ENCODE results near the gene DNAAF5.
A peak's percentile ranks its signal among the peaks of the same experiment; 100 is the strongest.

Gene DNAAF5

GRCh38 chr7:826230-826917 lies 99.9 kb downstream of the DNAAF5 start:
- FAIRE-seq, result no peak
- TF ChIP-seq POLR2A (IDR thresholded peaks at IDR 0.05; ENCODE audit: low read depth, low read length), result no peak
- TF ChIP-seq POLR2AphosphoS5 (IDR thresholded peaks at IDR 0.05; ENCODE audit: low read depth, low read length), result peak; percentile 37; the same call in 1 of the 2 replicates
- DNase-seq (ENCODE audit: insufficient read length, low spot score), result no peak

DNA sequence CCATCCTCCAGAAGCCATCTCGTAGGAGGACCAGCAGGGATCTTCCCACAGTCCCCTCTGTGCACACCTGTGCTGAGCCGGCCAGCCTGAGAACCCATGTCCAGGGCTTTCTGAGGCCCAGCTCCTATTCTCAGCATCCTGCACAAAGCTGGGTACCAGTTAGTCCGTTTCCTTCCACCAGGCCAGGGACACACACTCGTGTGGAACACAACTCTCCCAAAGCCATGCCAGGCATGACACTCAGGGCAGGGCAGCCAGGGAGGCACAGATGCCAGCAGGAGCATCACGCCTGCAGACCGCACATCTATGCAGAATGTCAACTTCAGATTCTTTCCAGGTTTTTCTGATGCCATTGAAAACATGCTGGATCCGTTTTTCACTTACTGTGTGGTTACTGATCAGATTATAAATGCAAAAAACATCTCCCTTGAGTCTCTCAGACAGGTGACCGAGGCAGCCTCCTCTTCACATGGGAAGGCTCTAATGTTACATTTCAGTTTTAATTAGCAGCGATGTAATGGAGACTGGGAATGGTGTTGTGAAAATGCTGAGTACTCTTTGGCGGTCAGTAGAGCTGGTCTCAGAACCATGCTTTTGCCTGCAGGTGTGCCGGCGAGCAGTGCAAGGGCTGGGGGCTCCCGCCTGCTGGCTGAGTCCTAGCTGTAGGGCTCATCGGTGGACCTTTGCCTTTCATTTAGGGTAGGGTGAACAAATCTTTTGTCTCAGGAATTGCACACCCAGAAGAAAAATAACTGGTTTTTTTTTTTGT lies 102.5 kb downstream of the DNAAF5 start:
- no peak for FAIRE-seq
- TF ChIP-seq SPI1 (IDR thresholded peaks at IDR 0.05; ENCODE audit: low read depth, low read length) (no peak), TAF1 (IDR thresholded peaks at IDR 0.05; ENCODE audit: low read depth, low read length) (no peak), PAX5 (IDR thresholded peaks at IDR 0.05; ENCODE audit: insufficient read depth, low read length, severe bottlenecking) (no peak), POU2F2 (IDR thresholded peaks at IDR 0.05; ENCODE audit: low read depth, low read length) (no peak), POLR2A (IDR thresholded peaks at IDR 0.05; ENCODE audit: low read depth, low read length) (no peak), POLR2AphosphoS5 (IDR thresholded peaks at IDR 0.05; ENCODE audit: low read depth, low read length) (no peak)
- no peak for DNase-seq (ENCODE audit: insufficient read length, low spot score)

DNA sequence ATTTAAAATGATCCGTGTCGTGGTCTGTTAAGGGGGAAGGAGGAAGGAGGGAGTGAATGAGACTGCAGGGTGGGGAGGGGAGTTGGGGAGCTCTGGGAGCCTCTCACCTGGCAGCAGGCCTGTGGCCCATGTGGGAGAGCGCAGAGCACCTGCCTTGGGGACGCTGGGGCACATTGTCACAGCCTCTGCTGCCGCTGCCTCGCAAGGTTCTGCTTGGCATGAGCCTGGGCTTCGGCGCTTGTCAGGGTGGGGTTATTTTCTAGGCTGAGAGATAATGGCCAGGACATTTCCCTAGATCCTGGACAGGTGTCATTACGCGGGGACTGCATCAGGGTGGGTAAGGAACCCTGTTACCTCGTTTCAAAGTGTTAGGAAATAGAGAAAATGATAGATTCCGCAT lies 103.6 kb downstream of the DNAAF5 start:
- no peak for FAIRE-seq
- no peak for DNase-seq (ENCODE audit: insufficient read length, low spot score)
- TF ChIP-seq SPI1 (IDR thresholded peaks at IDR 0.05; ENCODE audit: low read depth, low read length) (no peak), POLR2AphosphoS5 (IDR thresholded peaks at IDR 0.05; ENCODE audit: low read depth, low read length) (no peak)

GRCh38 chr7:831596-832166 lies 105.2 kb downstream of the DNAAF5 start:
- DNase-seq (ENCODE audit: insufficient read length, low spot score) (peak; percentile 57), FAIRE-seq (peak; percentile 65)
- TF ChIP-seq POU2F2 (IDR thresholded peaks at IDR 0.05; ENCODE audit: low read depth, low read length) (no peak), POLR2A (IDR thresholded peaks at IDR 0.05; ENCODE audit: low read depth, low read length) (no peak; the same call in 1 of the 2 replicates), PAX5 (IDR thresholded peaks at IDR 0.05; ENCODE audit: insufficient read depth, low read length, severe bottlenecking) (no peak), POLR2AphosphoS5 (IDR thresholded peaks at IDR 0.05; ENCODE audit: low read depth, low read length) (no peak), TAF1 (IDR thresholded peaks at IDR 0.05; ENCODE audit: low read depth, low read length) (no peak), SPI1 (IDR thresholded peaks at IDR 0.05; ENCODE audit: low read depth, low read length) (no peak)

DNA sequence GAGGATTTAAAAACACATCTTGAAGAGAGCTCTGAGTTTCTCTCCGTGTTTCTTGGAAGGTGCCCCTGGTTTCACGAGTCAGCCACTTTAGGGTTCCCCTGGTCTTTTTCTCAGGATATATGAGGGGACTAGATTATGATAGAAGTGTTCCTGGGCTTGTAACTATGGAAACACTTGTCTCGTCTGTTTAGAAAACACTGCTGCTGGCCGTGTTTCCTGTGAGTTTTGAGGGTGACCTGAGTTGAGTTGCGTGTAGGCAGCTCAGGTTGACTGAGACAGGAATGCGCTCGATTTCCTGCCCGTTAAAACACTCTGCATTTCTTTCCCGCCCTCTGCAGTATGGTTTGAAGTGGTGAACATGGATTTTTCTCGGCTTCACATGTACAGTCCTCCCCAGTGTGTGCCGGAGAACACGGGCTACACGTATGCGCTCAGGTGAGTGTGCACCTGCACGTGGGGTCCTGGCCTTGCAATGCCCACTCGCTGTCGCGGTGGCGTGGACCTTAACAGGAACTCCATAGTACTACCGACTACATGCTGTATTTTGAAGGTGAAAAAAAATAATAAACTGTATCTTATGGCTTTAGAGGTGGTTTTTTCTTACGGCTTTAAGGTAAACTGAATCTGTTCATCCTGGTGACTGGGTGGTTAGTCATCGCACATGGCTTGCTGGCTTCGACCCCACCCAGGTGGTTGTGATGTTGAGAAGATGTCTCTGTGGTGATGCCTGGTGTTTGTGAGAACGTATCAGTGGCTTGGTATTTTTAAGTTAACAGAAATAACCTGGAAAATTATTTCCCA lies 105.9 kb downstream of the DNAAF5 start, which contains the start of gene SUN1:
Gene SUN1 (plus strand): TSS at position 310 of the 801 bp plus-strand sequence. CDS start 49 bp downstream, at position 359.
- FAIRE-seq (peak; percentile 77), DNase-seq (ENCODE audit: insufficient read length, low spot score) (peak; percentile 49)
- TF ChIP-seq TAF1 (IDR thresholded peaks at IDR 0.05; ENCODE audit: low read depth, low read length) (no peak), POU2F2 (IDR thresholded peaks at IDR 0.05; ENCODE audit: low read depth, low read length) (no peak), SPI1 (IDR thresholded peaks at IDR 0.05; ENCODE audit: low read depth, low read length) (no peak), PAX5 (IDR thresholded peaks at IDR 0.05; ENCODE audit: insufficient read depth, low read length, severe bottlenecking) (no peak), POLR2AphosphoS5 (IDR thresholded peaks at IDR 0.05; ENCODE audit: low read depth, low read length) (no peak), POLR2A (IDR thresholded peaks at IDR 0.05; ENCODE audit: low read depth, low read length) (no peak)

DNA sequence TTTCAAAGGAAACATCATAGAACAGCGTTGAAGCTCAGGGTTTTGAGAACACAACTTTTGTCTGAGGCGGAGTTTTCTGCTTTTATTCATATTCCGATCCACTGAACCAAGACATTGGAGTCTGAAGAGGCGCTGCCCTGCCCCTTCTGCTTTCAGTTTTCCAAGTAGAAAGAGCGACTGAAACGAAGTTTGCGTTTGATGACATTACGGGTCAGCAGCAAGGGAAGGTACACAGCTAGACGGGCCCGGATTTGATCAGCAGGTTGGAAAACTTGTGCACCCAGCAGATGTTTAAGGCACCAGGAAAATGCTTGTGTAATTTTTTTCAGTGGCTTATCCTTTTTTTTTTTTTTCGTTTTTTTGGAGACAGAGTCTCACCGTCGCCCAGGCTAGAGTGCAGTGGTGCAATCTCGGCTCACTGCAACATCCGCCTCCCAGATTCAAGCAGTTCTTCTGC lies 106.5 kb downstream of the DNAAF5 start:
- FAIRE-seq, result no peak
- TF ChIP-seq POLR2AphosphoS5 (IDR thresholded peaks at IDR 0.05; ENCODE audit: low read depth, low read length), result no peak
- no peak for TF ChIP-seq POU2F2 (IDR thresholded peaks at IDR 0.05; ENCODE audit: low read depth, low read length)
- TF ChIP-seq SPI1 (IDR thresholded peaks at IDR 0.05; ENCODE audit: low read depth, low read length), result no peak
- no peak for TF ChIP-seq POLR2A (IDR thresholded peaks at IDR 0.05; ENCODE audit: low read depth, low read length)
- no peak for TF ChIP-seq PAX5 (IDR thresholded peaks at IDR 0.05; ENCODE audit: insufficient read depth, low read length, severe bottlenecking)
- TF ChIP-seq TAF1 (IDR thresholded peaks at IDR 0.05; ENCODE audit: low read depth, low read length), result no peak
- no peak for DNase-seq (ENCODE audit: insufficient read length, low spot score)

DNA sequence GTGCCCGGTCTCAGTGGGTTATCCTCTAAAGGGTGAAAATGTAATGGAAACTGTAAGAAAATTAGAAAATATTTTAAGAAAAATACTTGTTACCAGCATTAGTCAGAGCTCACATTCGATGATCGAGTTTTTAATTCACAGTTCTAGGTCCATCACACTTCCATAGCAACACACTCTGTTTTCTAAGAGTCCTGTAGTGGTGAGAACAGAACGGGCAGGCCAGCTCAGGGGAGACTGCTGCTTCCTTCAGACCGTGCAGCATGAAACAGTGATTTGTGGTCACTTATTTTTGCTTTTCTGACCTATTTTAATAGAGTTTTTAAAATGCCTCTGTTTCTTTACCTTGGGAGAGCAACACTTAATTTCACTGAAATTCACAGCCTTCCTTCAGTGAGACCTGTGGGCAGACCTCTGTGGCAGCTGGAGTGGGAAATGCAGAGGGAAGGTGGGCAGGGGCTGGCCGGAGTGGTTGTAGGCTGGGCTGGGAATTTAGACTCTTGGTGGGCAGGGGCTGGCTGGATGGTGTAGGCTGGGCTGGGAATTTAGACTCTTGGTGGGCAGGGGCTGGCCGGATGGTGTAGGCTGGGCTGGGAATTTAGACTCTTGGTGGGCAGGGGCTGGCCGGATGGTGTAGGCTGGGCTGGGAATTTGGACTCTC lies 107.2 kb downstream of the DNAAF5 start:
- no peak for DNase-seq (ENCODE audit: insufficient read length, low spot score)
- TF ChIP-seq SPI1 (IDR thresholded peaks at IDR 0.05; ENCODE audit: low read depth, low read length) (no peak), POU2F2 (IDR thresholded peaks at IDR 0.05; ENCODE audit: low read depth, low read length) (no peak), PAX5 (IDR thresholded peaks at IDR 0.05; ENCODE audit: insufficient read depth, low read length, severe bottlenecking) (no peak), TAF1 (IDR thresholded peaks at IDR 0.05; ENCODE audit: low read depth, low read length) (no peak), POLR2AphosphoS5 (IDR thresholded peaks at IDR 0.05; ENCODE audit: low read depth, low read length) (no peak)
- FAIRE-seq, result no peak

DNA sequence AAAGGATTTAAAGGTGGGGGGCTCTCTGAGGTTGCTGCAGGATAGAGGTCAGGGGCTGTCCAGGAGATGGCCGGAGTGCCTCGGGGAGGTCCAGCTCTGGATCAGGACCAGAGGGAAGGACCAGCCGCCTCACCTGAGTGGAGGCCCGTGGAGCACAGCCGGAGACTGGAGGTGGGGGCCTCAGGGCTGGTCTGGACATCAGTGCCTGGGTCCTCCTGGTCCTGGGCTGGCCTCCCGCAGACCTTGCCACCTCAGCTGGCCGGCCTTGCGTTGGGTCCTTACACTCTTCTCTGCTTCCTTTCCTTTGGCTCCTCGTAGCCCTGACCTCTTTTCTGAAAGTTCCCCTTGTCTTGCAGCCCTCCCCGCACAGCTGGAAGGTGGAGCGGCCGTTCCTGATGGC lies 107.8 kb downstream of the DNAAF5 start:
- FAIRE-seq, result no peak
- no peak for DNase-seq (ENCODE audit: insufficient read length, low spot score)
- no peak for TF ChIP-seq SPI1 (IDR thresholded peaks at IDR 0.05; ENCODE audit: low read depth, low read length)
- no peak for TF ChIP-seq POLR2AphosphoS5 (IDR thresholded peaks at IDR 0.05; ENCODE audit: low read depth, low read length)

DNA sequence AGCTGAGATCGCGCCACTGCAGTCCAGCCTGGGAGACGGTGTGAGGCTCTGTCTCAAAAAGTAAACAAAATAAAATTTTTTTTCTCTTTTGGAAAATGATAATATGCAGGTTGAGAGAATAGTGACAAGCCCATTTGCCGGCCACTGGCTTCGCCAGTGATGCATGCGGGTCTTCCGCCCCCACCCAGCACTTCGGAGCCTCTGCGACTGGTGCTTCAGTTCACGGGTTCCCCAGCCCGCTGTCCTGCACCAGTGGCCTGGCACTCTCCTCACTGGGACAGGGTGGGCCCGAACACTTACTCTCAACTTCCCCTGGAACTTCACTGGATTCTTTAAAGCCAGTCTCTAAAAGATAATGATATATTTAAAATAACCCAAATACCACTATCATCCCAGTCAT lies 108.5 kb downstream of the DNAAF5 start:
- DNase-seq (ENCODE audit: insufficient read length, low spot score), result no peak
- FAIRE-seq, result no peak
- TF ChIP-seq POU2F2 (IDR thresholded peaks at IDR 0.05; ENCODE audit: low read depth, low read length), result no peak
- TF ChIP-seq PAX5 (IDR thresholded peaks at IDR 0.05; ENCODE audit: insufficient read depth, low read length, severe bottlenecking), result no peak
- TF ChIP-seq POLR2AphosphoS5 (IDR thresholded peaks at IDR 0.05; ENCODE audit: low read depth, low read length), result no peak
- no peak for TF ChIP-seq POLR2A (IDR thresholded peaks at IDR 0.05; ENCODE audit: low read depth, low read length)
- TF ChIP-seq TAF1 (IDR thresholded peaks at IDR 0.05; ENCODE audit: low read depth, low read length), result no peak
- TF ChIP-seq SPI1 (IDR thresholded peaks at IDR 0.05; ENCODE audit: low read depth, low read length), result no peak
